GM19238 (cell line): Measurements from ENCODE around the gene TTC39B.
"Not testable (repeated sequence)": the region's sequence is repeated elsewhere in the genome, so short reads cannot be mapped to it uniquely, and the experiment has no call there.

ENCODE experiments used
- DNase-seq: peaks from one replicate; pipeline ENCODE4 v3.0.0; 2011; ENCODE audit warnings: low spot score; ENCODE audit not compliant: insufficient read length

TTC39B gene

GRCh38 chr9:15306757-15307522 is at the start of gene TTC39B:
Gene TTC39B (minus strand): TSS chr9:15307216. CDS start chr9:15307125, 91 bp downstream.
- DNase-seq, result peak; percentile 67

- DNase-seq, result no peak
These were observed 48.7 kb upstream of the TTC39B start for GRCh38 chr9:15355669-15356068.

GRCh38 chr9:15354713-15355112 is 47.7 kb upstream of the TTC39B start:
- no peak for DNase-seq

GRCh38 chr9:15353892-15354291 is 46.9 kb upstream of the TTC39B start:
- DNase-seq, result no peak

- DNase-seq, result no peak
These were observed 45.3 kb upstream of the TTC39B start for GRCh38 chr9:15352306-15352705.

GRCh38 chr9:15349892-15350761 is 43.1 kb upstream of the TTC39B start:
- DNase-seq, result no peak

- DNase-seq, result no peak
These were observed 39.8 kb upstream of the TTC39B start for GRCh38 chr9:15346837-15347236.

GRCh38 chr9:15344191-15344590 is 37.2 kb upstream of the TTC39B start:
- no peak for DNase-seq

- no peak for DNase-seq
These were observed 26.4 kb upstream of the TTC39B start for GRCh38 chr9:15333376-15333881.

- DNase-seq, result no peak
These were observed 25.9 kb upstream of the TTC39B start for GRCh38 chr9:15332939-15333338.

GRCh38 chr9:15329539-15330109 is 22.6 kb upstream of the TTC39B start:
- no peak for DNase-seq

- DNase-seq, result no peak
These were observed 21.9 kb upstream of the TTC39B start for GRCh38 chr9:15328946-15329345.

- DNase-seq, result not testable (repeated sequence)
These were observed 15.7 kb upstream of the TTC39B start for GRCh38 chr9:15322695-15323094.

- DNase-seq, result not testable (repeated sequence)
These were observed 12.6 kb upstream of the TTC39B start for GRCh38 chr9:15319661-15320060.

- DNase-seq, result no peak
These were observed 10.8 kb upstream of the TTC39B start for GRCh38 chr9:15317836-15318235.

GRCh38 chr9:15311607-15312006 is 4.6 kb upstream of the TTC39B start:
- no peak for DNase-seq

GRCh38 chr9:15310107-15310850 is 3.3 kb upstream of the TTC39B start:
- DNase-seq, result no peak

- DNase-seq, result no peak
These were observed 1.5 kb upstream of the TTC39B start for GRCh38 chr9:15308511-15308910.

GRCh38 chr9:15307523-15307841 is 466 bp upstream of the TTC39B start:
- no peak for DNase-seq

- DNase-seq, result no peak
These were observed 804 bp downstream of the TTC39B start for GRCh38 chr9:15306068-15306756.

GRCh38 chr9:15305470-15305869 is 1.5 kb downstream of the TTC39B start:
- DNase-seq, result no peak
